ENCODE data around the gene RHEBL1. TPM values are rescaled to one million over a fixed set of nuclear protein-coding genes. Genes with fewer than 3 reads are reported as not detected.

Gene RHEBL1
- total and polyA plus RNA-seq, 2 of the 8 experiments (the other 6 are each of a cell fraction or from before 2014, with no cell fraction given): 7.5 to 9.4 TPM

- no peak for TF ChIP-seq SP1 (IDR thresholded peaks at IDR 0.05; ENCODE audit: low read depth, low read length)
- TF ChIP-seq ATF2 (IDR thresholded peaks at IDR 0.05; ENCODE audit: low read length): no peak
- TF ChIP-seq FOSL1 (IDR thresholded peaks at IDR 0.05; ENCODE audit: insufficient read depth, low read depth, low read length): no peak
- TF ChIP-seq RFX5 (IDR thresholded peaks at IDR 0.05; ENCODE audit: borderline replicate concordance, low read depth, low read length): no peak
- TF ChIP-seq TCF12 (IDR thresholded peaks at IDR 0.05; ENCODE audit: low read depth, low read length): no peak
- no peak for TF ChIP-seq RXRA (IDR thresholded peaks at IDR 0.05; ENCODE audit: insufficient read depth, low read depth, low read length)
Observed at GRCh38 chr12:49050507-49051372, 19.0 kb downstream of the RHEBL1 start (continued).

Measured in H1 (cell line).